Keratinocyte (primary cell): ENCODE data around the gene NNAT.

Experiments used
- CTCF ChIP-seq, 3 experiments: IDR thresholded peaks in 1 of 3; conservative IDR thresholded peaks in 1 of 3; optimal IDR thresholded peaks in 1 of 3; 2 replicates in 2 of 3; 3 replicates in 1 of 3; pipeline versions ENCODE3 to v1.5.1; 2011; ENCODE audit warnings: low read length in 3 of 3, mild to moderate bottlenecking in 3 of 3, moderate library complexity in 2 of 3, control low read depth in 1 of 3, inconsistent platforms in 1 of 3; ENCODE audit not compliant: insufficient read depth in 2 of 3; ENCODE audit errors: extremely low read depth in 1 of 3
- EZH2 ChIP-seq: IDR thresholded peaks from one replicate; pipeline ENCODE4 v1.6.1; 2012; ENCODE audit warnings: inconsistent platforms, mild to moderate bottlenecking, low read length, moderate library complexity

- TF ChIP-seq CTCF (optimal IDR thresholded peaks at IDR 0.05 in 1 of 3, IDR thresholded peaks at IDR 0.05 in 1 of 3, conservative IDR thresholded peaks at IDR 0.05 in 1 of 3; ENCODE audit: extremely low read depth in 1 of 3, insufficient read depth in 2 of 3, low read length in 3 of 3) (no peak), EZH2 (no peak)
Measured at GRCh38 chr20:37494796-37495195, 26.3 kb upstream of the NNAT start.
